Activated CD8-positive, alpha-beta memory T cell treated with anti-CD3 and anti-CD28 coated beads, Interleukin-2, amount 10 ng/mL, durations not matched to agents 7 days and 5 days (primary cell): ENCODE measurements around the gene TBC1D16. TPM values are rescaled to one million over a fixed set of nuclear protein-coding genes. Genes with fewer than 3 reads are reported as not detected.
"Not testable (repeated sequence)": the region's sequence is repeated elsewhere in the genome, so short reads cannot be mapped to it uniquely, and the experiment has no call there.

Source experiments
- ATAC-seq: fragments of 150-1000 bp; cut with Tn5 transposase; one replicate; pipeline ENCODE4 v1.10.0; 2021; ENCODE audit warnings: moderate library complexity
- CTCF ChIA-PET: fragments of 350-600 bp; sonication (Branson Sonifier 250); formaldehyde crosslinking; loops from one replicate; lab custom pipeline; 2021; ENCODE audit warnings: antibody characterized with exemption; lab: Charles Lee
- DNase-seq: peaks from one replicate; pipeline ENCODE4 v3.0.0-alpha.2; 2020
- H3K27ac Mint-ChIP-seq: one replicate; pipeline ENCODE4 v1.8.0; 2021; ENCODE audit warnings: mild to moderate bottlenecking, mixed read lengths
- H3K27me3 Mint-ChIP-seq: one replicate; pipeline ENCODE4 v1.8.0; 2021; ENCODE audit warnings: mixed read lengths
- H3K36me3 Mint-ChIP-seq: one replicate; pipeline ENCODE4 v1.8.0; 2021; ENCODE audit warnings: mild to moderate bottlenecking, mixed read lengths
- H3K4me1 Mint-ChIP-seq: one replicate; pipeline ENCODE4 v1.8.0; 2021; ENCODE audit warnings: mixed read lengths
- H3K4me3 Mint-ChIP-seq: one replicate; pipeline ENCODE4 v1.8.0; 2021; ENCODE audit warnings: mild to moderate bottlenecking, moderate library complexity, mixed read lengths
- H3K9me3 Mint-ChIP-seq: one replicate; pipeline ENCODE4 v1.8.0; 2022; ENCODE audit warnings: low read depth, mixed read lengths
- total RNA-seq, 2 experiments: library from RNA; stranded (reverse); gene quantifications; one replicate each; pipeline ENCODE4 v1.2.3, GENCODE V29; 2021

Gene TBC1D16
- total RNA-seq, 2 experiments from 2014 or later, result 1.2 to 2.8 TPM

DNA sequence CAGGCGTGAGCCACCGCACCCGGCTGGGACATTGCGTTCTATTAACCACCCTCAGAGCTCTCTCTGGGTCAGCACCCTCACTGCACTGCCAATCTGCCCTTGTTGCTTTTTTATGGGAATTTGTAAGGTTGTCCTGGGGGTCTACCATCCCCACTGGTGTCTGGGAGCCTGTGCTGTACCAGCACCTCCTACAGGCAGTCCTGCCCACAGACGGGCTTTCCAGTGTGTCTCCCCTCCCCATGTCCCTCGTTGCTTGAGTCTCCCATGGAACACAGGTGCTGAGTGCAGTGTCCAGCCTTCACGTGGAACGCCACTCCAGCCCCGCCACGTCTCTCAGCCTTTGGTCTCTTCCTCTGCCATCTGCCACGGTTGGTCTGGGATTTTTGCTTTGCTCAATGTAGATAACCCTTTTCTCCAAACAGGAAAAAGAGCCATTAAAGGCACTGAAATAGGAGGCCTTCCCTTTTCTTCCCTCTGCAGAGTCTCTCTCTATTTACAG lies 128.4 kb downstream of the TBC1D16 start:
- ATAC-seq (no peak), DNase-seq (no peak)
- CTCF ChIA-PET, result no interaction called here
- Mint-ChIP-seq H3K27me3 (peaks cover 12% of the 10 kb centered on the region), H3K36me3 (no peaks in the 10 kb centered on the region), H3K27ac (no peak overlapping the region), H3K9me3 (no peaks in the 10 kb centered on the region), H3K4me1 (no peaks in the 10 kb centered on the region), H3K4me3 (no peak overlapping the region)

DNA sequence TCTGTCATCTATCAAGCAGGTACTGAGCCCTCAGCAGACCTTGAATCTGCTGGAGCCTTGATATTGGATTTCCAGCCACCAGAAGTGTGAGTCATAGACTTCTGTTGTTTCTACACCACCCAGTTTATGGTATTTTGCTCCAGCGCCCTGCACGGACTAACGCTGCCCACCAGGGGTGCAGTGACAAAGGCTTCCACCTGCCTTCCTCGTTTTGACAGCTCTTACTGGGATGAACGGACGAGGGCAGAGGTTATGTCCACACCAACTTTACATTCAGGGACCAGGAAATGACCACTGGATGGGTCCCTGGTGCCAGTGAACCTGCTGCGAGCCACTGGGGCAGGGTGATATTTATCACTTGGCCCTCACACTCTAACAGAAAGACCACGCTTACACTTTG lies 129.8 kb downstream of the TBC1D16 start:
- Mint-ChIP-seq H3K27me3 (peaks cover 16% of the 10 kb centered on the region), H3K27ac (no peak overlapping the region), H3K36me3 (no peaks in the 10 kb centered on the region), H3K4me3 (no peak overlapping the region), H3K9me3 (no peaks in the 10 kb centered on the region), H3K4me1 (no peaks in the 10 kb centered on the region)
- CTCF ChIA-PET, result no interaction called here
- ATAC-seq (no peak), DNase-seq (no peak)

DNA sequence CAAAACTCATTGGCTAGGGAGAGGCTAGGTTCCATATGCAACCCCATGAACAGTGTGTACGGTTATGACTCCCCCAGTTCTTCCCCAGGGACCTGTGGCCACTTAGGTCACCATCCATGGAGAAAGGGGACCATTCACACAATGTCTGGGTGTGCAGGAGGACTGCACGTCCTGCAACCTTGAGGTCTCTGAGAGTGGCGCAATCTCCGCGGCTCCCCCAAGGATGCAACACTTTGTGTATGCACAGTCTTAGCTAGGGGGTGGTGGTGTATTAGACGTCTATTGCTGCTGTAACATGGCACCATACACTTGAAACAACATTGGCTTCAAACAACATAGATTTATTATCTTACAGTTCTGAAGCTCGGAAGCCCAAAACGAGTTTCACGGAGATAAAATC lies 130.8 kb downstream of the TBC1D16 start:
- DNase-seq, result no peak
- Mint-ChIP-seq H3K27ac (no peak overlapping the region), H3K27me3 (peaks cover 20% of the 10 kb centered on the region), H3K4me1 (no peaks in the 10 kb centered on the region), H3K4me3 (no peak overlapping the region), H3K36me3 (no peaks in the 10 kb centered on the region), H3K9me3 (no peaks in the 10 kb centered on the region)
- CTCF ChIA-PET, result no interaction called here
- ATAC-seq, result no peak

DNA sequence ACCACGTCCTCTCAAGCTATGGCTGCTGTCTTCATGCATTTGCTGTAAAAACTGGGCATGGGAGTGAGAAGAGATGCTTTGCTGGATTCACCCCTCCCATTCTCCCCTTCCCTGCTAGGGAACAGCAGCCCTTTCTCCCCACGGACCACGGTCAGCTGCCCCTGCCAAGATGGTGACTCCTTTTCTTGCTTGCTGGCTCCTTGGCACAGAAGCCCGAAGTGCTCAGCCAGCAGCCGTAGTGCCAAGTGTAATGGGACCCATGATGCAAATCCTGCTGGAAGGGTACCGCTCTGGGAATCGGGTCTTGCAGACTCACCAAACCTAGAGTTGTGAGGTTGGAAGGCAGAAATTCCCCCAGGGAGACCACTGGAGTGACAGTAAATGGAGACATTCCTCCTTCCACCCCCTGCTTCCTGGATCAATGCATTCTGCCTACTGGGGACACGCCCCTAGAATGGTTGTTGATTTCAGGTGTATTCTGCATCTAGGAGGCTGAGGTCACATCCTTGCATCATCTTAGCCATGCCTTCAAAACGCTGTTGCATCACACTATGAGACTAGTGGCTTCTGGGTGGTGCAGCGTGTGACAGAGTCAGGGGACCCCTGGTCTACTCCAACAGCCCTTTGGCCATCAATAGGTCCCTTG lies 133.4 kb downstream of the TBC1D16 start:
- CTCF ChIA-PET, result no interaction called here
- Mint-ChIP-seq H3K4me3 (no peak overlapping the region), H3K27ac (no peak overlapping the region), H3K4me1 (no peaks in the 10 kb centered on the region), H3K27me3 (peaks cover 28% of the 10 kb centered on the region), H3K36me3 (no peaks in the 10 kb centered on the region), H3K9me3 (no peaks in the 10 kb centered on the region)
- DNase-seq (no peak), ATAC-seq (no peak)

DNA sequence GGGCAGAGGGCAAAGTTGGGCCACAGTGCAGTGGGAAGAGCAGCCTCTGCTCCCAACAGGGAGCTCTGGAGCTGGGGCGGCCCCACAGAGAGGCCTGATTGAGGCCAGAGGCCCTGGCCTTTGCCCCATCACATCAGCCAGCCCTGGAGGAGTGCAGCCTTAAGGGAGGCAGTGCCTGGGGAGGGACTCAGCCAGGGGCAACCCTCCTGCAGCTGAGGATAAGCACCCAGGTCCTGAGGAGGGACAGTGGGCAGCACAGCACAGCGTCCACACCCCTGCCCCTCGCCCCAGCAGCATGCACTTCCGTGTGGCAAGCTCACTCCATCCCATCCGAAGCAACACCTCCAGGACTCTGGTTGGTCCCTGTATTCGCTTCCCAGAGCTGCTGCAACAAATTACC lies 134.5 kb downstream of the TBC1D16 start:
- Mint-ChIP-seq H3K27me3 (peaks cover 33% of the 10 kb centered on the region), H3K9me3 (no peaks in the 10 kb centered on the region), H3K27ac (no peak overlapping the region), H3K36me3 (no peaks in the 10 kb centered on the region), H3K4me1 (no peaks in the 10 kb centered on the region), H3K4me3 (no peak overlapping the region)
- CTCF ChIA-PET, result no interaction called here
- no peak for DNase-seq
- ATAC-seq, result no peak

DNA sequence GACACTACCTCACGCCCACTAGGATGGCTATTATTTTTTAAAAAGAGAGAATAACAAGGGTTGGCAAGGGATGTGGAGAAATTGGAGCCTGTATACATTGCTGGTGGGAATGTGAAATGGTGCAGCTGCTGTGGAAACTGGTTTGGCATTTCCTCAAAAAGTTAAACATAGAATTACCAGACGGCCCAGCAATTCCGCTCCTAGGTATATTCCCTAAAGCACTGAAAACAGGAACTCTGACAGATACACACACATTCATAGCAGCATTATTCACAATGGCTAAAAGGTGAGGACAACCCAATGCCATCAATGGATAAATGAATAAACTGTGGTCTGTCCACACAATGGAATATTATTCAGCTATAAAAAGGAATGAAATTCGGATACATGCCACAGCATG lies 136.1 kb downstream of the TBC1D16 start:
- DNase-seq (no peak), ATAC-seq (no peak)
- Mint-ChIP-seq H3K27ac (no peak overlapping the region), H3K36me3 (no peaks in the 10 kb centered on the region), H3K4me1 (no peaks in the 10 kb centered on the region), H3K4me3 (no peak overlapping the region), H3K27me3 (peaks cover 34% of the 10 kb centered on the region), H3K9me3 (no peaks in the 10 kb centered on the region)
- CTCF ChIA-PET, result no interaction called here

DNA sequence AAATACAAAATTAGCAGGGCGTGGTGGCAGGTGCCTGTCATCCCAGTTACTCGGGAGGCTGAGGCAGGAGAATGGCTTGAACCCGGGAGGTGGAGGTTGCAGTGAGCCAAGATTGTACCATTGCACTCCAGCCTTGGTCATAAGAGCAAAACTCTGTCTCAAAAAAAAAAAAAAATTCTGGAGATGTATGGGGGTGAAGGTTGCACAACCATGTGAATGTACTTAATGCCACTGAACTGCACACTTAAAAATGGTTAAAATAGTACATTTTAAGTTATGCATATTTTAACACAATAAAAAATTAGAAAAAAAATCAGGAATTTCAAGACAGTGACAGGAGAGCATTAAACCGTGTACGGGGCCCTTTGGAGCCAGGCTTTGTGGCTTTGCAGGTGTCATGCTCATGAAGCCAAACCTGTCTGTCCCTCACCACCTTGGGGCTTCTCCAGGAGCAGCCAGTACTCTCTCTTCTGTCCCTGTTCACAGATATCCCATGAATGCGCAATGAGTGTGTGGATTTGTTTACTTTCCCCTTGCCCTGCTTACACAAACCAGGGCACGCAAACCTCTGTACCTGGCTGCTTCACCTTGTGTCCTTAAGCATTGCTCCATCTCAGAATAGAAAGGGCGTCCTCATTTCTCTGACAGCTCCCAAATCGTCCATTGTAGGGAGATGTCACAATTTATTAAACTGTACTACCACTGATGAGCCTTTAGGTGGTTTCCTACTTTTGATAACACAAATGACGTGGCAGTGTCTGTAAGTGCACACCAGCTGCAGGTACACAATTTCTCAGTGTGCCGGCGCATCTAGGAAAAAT lies 138.2 kb downstream of the TBC1D16 start:
- ATAC-seq (no peak), DNase-seq (no peak)
- Mint-ChIP-seq H3K9me3 (no peaks in the 10 kb centered on the region), H3K27ac (no peak overlapping the region), H3K4me1 (no peaks in the 10 kb centered on the region), H3K36me3 (no peaks in the 10 kb centered on the region), H3K4me3 (no peak overlapping the region), H3K27me3 (peaks cover 37% of the 10 kb centered on the region)
- CTCF ChIA-PET, result no interaction called here

DNA sequence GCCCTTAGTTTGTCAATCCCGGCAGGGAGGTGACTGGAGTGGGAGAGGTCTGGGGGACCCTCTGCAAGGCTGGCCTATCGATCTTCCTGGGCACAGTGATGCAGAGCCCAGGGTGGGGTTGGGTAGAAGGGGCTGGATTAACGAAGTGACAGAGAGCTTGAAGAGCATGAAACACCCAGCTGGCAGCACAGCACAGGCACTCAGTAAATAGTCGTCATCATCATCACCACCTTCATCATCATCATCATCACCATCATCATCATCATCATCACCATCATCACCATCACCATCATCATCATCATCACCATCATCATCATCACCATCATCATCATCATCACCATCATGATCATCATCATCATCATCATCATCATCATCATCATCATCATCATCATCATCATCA lies 142.2 kb downstream of the TBC1D16 start:
- H3K27ac Mint-ChIP-seq, H3K9me3 Mint-ChIP-seq, ATAC-seq, DNase-seq, H3K4me1 Mint-ChIP-seq, CTCF ChIA-PET, H3K36me3 Mint-ChIP-seq, H3K4me3 Mint-ChIP-seq: not testable (repeated sequence)
- peaks cover 23% of the 10 kb centered on the region for H3K27me3 Mint-ChIP-seq

DNA sequence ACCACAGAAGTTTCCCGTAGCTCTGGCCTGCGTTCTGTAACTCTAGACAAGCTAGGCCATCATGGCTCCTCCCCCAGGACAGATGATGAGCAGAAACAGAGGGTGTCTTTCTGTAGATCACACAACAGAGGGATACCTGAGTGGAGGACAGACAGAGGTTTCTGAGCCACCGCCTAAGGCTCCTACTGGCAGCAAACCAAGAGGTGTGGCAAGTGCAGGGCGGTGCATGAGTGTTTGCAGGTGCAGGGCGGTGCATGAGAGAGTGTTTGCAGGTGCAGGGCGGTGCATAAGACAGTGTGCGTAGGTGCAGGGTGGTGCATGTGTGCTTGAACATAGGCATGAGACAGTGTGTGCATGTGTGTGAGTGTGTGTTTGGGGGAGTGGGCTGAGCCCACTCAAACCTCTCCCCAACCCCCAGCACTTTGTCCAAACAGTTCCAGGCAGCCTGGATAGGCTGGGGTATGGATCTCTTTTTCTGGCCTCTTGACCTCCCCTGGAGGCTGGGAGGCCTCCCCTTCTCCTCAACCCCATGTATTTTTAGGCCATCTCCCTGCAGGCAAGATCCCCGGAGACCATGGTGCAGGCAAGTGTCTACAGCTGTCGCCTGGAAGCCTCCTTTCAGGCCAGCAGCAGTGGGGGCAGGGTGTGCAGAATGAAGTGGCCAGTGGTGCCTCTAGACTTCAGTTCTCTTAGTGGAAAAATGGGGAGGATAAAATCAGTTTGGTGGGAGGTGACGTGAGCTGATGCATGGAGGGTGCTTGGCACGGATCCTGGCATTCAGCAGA lies 143.0 kb downstream of the TBC1D16 start:
- Mint-ChIP-seq H3K27me3 (peaks cover 20% of the 10 kb centered on the region), H3K4me3 (no peak overlapping the region), H3K27ac (no peak overlapping the region), H3K9me3 (no peaks in the 10 kb centered on the region), H3K4me1 (no peaks in the 10 kb centered on the region), H3K36me3 (no peaks in the 10 kb centered on the region)
- DNase-seq (no peak), ATAC-seq (no peak)
- CTCF ChIA-PET, result interaction anchor here (1.3 kb wide), 1 partner anchor 19 kb away, joined by 4 read pairs; no protein-coding TSS in a partner anchor

DNA sequence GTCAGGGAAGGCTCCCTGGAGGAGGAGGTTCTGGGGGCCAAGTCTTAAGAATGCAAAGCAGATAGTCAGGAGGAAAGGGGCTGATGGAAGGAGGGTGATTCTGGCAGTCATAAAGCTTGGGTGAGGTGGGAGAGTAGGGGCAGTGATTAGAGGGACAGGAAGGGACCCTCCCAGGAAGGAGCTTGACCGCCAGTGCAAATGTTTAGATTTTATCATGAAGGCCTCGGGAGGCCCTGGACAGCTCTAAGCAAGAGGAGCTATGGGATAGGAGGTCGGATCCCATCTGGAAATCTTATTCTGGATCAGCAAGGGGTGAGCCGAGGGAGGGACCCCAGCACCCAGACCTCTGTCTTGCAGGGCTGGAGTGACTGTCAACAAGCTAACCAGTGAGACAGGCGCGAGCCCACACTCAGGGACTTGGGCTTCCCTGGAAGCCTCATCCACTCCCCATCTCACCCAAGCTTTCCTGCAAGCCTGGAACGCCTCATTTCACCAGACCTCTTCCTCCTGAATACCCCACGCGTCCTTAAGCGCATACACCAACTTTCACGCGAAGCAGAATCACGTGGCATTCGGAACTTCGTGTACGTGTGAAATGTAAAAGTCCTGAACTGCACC lies 144.4 kb downstream of the TBC1D16 start:
- DNase-seq (no peak), ATAC-seq (no peak)
- H3K4me1 Mint-ChIP-seq, result no peaks in the 10 kb centered on the region
- CTCF ChIA-PET, result no interaction called here
- no peaks in the 10 kb centered on the region for H3K9me3 Mint-ChIP-seq
- no peak overlapping the region for H3K27ac Mint-ChIP-seq
- no peaks in the 10 kb centered on the region for H3K36me3 Mint-ChIP-seq
- no peak overlapping the region for H3K4me3 Mint-ChIP-seq
- H3K27me3 Mint-ChIP-seq, result peaks cover 14% of the 10 kb centered on the region

DNA sequence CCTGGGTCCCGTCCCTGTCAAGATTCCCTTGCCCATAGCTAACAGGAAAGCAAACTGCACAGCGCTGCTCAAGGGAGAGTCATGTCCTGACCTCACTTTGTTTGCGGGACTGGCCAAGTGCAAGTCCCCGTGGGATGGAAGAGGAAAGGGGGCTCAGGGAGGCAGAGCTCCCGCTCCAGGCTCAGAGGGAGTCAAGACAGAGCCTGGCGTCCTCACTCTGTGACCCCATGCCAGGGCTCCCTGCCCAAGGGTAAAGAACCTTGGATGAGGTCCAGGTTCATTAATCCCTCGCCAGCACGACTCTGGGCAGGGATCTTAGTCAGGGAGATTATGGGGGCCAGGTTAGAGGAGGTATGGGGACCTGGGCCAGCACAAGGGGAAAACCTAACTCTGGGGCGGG lies 145.0 kb downstream of the TBC1D16 start:
- no peak overlapping the region for H3K4me3 Mint-ChIP-seq
- CTCF ChIA-PET, result no interaction called here
- no peak for DNase-seq
- no peaks in the 10 kb centered on the region for H3K9me3 Mint-ChIP-seq
- H3K36me3 Mint-ChIP-seq, result no peaks in the 10 kb centered on the region
- H3K27me3 Mint-ChIP-seq, result peaks cover 16% of the 10 kb centered on the region
- ATAC-seq, result no peak
- no peak overlapping the region for H3K27ac Mint-ChIP-seq
- H3K4me1 Mint-ChIP-seq, result no peaks in the 10 kb centered on the region

DNA sequence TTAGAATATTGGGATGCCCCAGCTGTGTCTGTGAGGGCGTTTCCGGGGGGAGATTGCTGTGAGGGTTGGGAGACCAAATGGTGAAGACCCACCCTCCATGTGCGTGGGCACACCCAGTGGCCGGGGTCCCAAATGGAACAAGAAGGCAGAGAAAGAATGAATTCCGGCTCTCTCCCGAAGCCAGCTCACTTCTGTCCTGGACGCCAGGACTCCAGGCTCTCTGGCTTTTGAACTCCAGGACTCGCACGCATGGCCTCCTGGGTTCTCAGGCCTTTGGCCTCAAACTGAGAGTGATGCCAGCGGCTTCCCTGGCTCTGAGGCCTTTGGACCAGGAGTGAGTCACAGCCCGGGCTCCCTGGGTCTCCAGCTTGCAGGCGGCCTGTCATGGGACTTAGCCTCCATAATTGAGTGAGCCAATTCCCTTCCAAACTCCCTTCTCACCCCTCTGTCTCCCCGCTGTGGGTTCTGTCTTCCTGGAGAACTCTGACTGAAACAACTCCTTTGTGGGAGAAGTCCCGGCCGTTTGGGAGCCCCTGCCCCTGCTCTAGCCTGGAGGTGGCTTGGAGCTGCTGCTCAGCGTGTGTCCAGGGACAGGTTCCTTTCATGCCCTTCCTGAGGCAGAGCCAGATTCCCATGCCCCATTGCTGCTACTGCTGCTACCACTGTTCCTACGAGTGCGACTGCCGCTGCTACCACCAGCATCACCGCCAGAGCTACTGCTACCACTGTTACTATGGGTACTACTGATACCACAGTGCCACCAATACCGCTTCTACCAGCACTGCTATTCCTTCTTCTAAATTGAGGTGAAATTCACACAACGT lies 146.6 kb downstream of the TBC1D16 start:
- DNase-seq (no peak), ATAC-seq (no peak)
- Mint-ChIP-seq H3K4me3 (no peak overlapping the region), H3K27ac (no peak overlapping the region), H3K9me3 (no peaks in the 10 kb centered on the region), H3K27me3 (peaks cover 18% of the 10 kb centered on the region), H3K36me3 (no peaks in the 10 kb centered on the region), H3K4me1 (no peaks in the 10 kb centered on the region)
- CTCF ChIA-PET, result no interaction called here
